Measurements from ENCODE around the gene WDR70. TPM values are rescaled to one million over a fixed set of nuclear protein-coding genes. Genes with fewer than 3 reads are reported as not detected.
"Not testable (repeated sequence)": the region's sequence is repeated elsewhere in the genome, so short reads cannot be mapped to it uniquely, and the experiment has no call there.

The WDR70 gene
- total RNA-seq, 1 experiment from 2014 or later, result 39.4 TPM

GRCh38 chr5:37757980-37758582 is 379.0 kb downstream of the WDR70 start:
- peak; percentile 46 for DNase-seq (ENCODE audit: low read depth)

GRCh38 chr5:37767251-37767650 is 388.1 kb downstream of the WDR70 start:
- no peak for DNase-seq (ENCODE audit: low read depth)

GRCh38 chr5:37767961-37768360 is 388.8 kb downstream of the WDR70 start:
- DNase-seq (ENCODE audit: low read depth), result no peak

GRCh38 chr5:37768371-37768770 is 389.3 kb downstream of the WDR70 start:
- DNase-seq (ENCODE audit: low read depth), result no peak

- no peak for DNase-seq (ENCODE audit: low read depth)
Observed at GRCh38 chr5:37769108-37769507, 390.0 kb downstream of the WDR70 start.

DNA sequence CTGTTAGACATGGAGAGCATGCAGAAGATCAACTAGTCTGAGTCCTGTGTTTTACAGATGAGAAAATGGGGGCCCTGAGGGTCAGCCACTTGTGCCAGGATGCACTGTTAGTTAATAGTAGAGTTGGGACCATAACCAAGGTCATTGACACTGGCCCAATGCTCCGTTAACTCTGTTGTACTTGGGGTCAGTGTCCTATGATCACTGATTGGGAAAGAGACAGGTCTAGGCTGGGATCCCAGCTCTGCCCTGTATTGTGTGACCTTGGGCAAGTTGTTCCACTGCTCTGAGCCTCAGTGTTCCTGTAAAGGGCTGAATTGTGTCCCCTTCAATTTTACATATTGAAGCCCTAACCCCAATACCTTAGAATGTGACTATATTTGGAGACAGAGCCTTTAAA is 390.7 kb downstream of the WDR70 start:
- DNase-seq (ENCODE audit: low read depth), result no peak

- no peak for DNase-seq (ENCODE audit: low read depth)
Observed at GRCh38 chr5:37770786-37771185, 391.7 kb downstream of the WDR70 start.

GRCh38 chr5:37771203-37771611 is 392.1 kb downstream of the WDR70 start:
- peak; percentile 39 for DNase-seq (ENCODE audit: low read depth)

DNA sequence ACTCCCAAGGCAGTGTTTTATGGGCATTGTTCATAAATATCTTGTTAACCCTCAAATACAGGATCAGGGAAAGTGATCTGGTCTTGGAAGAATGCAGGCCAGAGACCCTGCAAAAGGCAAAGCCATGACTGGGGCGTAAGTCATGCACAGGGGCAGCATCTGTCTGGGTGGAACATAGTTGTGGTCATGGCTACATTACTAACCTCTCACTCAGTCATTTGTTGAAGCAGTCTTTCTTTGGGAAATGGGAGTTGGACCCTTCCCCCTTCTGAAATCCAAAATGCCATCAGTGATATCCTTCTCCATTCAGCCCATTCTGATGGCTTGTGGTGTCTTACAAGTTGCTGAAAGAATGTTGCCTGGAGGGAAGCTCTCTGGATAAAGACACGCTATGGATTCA is 392.6 kb downstream of the WDR70 start:
- DNase-seq (ENCODE audit: low read depth), result peak; percentile 94

DNA sequence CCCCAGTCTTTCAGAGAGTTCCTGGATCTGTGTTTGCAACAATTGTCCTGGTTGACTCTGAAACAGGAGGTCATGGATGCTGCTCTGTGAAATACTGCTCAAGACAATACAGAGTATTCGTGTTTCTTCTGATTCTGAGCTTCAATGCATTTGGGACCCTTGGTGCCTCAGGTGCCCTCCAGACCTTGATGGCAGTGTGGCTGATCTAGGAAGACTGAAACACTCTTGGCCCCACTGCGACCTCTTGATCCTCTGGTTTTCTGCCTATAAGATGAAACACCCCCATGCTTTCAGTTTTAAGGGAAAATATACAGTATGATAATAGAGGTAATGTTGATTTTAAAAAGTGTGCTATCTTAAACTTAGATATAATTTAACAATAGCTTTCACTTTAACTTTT is 393.1 kb downstream of the WDR70 start:
- no peak for DNase-seq (ENCODE audit: low read depth)

DNA sequence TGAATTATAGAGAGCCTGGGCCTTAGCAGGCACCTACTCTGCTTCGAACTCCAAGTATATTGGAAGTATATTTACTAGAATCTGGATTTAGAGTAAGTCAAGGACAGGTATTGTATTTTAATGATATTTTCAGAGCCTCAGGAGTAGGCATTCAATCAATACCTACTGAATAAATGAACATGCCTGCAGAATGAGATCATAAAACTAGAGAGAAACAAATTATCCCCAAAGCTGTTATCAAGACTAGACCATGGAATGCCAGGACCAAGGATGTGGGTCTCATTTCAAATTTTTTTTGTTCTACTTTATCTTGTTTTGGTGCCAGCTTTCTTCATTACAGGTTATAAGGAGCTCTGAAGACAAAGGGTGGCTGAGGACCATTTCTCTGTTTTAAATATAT is 394.7 kb downstream of the WDR70 start:
- DNase-seq (ENCODE audit: low read depth), result no peak

GRCh38 chr5:37774912-37775483 is 395.9 kb downstream of the WDR70 start:
- peak; percentile 15 for DNase-seq (ENCODE audit: low read depth)

- DNase-seq (ENCODE audit: low read depth), result peak; percentile 21
Observed at GRCh38 chr5:37776826-37777225, 397.7 kb downstream of the WDR70 start.

DNA sequence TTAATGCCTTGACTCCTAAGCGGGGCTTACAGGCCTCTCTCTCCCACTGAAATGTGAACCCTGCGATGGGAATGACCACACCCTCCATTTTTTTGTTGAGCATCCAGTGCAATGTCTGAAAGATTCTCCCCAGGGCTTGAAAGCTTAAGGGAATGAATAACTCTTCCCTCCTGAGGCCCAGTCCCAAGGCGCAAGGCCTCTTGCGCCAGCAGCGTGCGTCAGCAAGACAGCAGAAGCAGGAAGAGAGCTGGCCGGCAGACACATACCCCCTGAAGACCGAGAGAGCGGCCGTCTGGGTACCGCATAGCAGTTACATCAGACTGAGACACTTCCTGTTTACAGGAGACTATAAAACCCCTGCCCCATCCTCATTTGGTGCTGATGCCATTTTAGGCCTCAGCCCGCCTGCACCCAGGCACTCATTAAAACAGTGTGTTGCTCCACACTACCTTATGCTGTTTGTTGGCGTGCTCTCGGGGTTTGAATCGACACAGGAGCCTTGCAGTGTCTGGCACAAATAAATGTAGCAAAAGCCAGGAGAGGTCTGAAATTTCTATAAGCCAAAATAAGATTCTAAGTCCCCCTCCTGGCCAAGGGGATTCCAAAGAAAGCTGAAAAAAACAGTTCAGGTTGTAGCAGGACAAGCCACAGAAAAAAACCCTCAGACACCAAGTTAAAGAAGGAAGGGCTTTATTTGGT is 398.5 kb downstream of the WDR70 start:
- peak; percentile 56 for DNase-seq (ENCODE audit: low read depth)

DNA sequence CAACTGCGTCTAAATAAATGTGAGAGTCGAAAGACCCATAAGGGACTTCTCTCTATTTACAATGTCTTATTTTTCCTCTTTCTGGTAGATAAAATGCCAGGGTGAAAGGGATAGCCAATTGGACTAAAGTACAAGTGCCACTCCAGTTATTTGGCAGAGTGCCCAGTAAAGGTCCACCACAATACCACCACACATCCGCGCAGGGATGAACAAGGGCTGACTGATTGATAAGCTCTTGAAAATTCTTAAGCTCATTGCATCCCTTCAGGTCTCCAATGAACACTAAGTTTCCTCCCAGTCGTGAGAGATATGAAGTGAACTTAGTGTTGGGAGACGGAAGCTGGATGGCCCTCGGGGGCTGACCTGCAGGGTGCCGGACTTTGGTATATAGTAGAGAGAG is 402.3 kb downstream of the WDR70 start:
- DNase-seq (ENCODE audit: low read depth), result not testable (repeated sequence)

- DNase-seq (ENCODE audit: low read depth), result no peak
Observed at GRCh38 chr5:37786416-37786815, 407.3 kb downstream of the WDR70 start.

- DNase-seq (ENCODE audit: low read depth), result peak; percentile 37
Observed at GRCh38 chr5:37786862-37787519, 407.9 kb downstream of the WDR70 start.

DNA sequence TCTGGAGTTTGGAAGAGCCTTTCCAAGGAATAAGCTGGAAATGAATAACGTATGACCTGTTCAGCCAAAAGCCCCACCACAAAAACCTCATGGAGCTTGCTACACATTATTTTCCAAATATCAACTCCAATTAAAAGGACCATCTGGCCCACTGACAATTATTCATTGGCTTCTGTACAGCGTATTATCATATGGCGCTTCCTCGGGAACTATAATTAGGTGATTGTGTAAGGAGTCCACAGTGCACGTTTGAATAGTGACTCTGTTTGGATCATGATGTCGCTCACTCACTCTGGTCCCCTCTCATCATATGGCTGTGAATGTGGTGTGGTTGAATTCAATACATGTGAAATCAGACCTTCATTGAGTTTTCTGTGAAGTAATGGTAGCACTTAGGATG is 408.6 kb downstream of the WDR70 start:
- DNase-seq (ENCODE audit: low read depth), result no peak

DNA sequence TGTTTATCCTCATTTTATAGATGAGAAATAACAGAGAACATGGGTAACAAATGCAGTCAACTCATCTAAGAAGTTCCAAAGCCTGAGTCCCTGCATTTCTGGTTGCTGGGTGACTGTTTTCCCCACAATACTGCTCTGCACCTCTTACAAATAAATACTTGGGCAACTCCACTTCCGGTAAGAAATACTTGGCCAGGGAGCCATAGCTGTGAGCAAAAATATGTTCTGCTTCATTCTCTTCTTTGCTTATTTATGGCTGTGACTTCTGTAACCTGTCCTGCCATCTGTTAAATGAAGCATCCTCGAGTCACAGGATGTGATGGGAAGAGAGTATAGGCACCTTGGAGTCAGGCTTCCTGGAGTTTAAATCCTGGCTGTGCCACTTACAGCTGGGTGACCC is 410.9 kb downstream of the WDR70 start:
- no peak for DNase-seq (ENCODE audit: low read depth)

- DNase-seq (ENCODE audit: low read depth), result no peak
Observed at GRCh38 chr5:37791321-37791720, 412.2 kb downstream of the WDR70 start.

DNA sequence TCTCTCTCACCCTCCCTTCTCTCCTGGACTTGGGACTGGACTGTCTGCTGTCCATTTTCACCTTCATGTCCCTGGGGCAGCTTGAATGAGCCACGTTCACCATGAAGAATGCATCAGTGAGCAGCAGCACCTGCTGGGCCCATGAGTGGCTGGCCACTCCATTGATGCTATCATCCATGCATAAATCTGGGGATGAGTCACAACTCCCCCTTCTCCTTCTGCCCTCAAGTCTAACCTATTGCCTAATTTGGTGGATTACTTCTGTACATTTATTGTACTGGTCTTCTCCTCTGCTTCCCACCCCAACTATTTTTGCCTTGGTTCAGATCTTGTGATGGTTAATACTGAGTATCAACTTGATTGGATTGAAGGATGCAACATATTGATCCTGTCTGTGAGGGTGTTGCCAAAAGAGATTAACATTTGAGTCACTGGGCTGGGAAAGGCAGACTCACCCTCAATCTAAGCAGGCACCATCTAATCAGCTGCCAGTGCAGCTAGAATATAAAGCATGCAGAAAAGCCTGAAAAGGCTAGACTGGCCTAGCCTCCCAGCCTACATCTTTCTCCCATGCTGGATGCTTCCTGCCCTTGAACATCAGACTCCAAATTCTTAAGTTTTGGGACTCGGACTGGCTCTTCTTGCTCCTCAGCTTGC is 414.0 kb downstream of the WDR70 start:
- peak; percentile 77 for DNase-seq (ENCODE audit: low read depth)

GRCh38 chr5:37795292-37795691 is 416.2 kb downstream of the WDR70 start:
- DNase-seq (ENCODE audit: low read depth), result not testable (repeated sequence)
